ENCODE data around the gene ACHE.

Gene ACHE

DNA sequence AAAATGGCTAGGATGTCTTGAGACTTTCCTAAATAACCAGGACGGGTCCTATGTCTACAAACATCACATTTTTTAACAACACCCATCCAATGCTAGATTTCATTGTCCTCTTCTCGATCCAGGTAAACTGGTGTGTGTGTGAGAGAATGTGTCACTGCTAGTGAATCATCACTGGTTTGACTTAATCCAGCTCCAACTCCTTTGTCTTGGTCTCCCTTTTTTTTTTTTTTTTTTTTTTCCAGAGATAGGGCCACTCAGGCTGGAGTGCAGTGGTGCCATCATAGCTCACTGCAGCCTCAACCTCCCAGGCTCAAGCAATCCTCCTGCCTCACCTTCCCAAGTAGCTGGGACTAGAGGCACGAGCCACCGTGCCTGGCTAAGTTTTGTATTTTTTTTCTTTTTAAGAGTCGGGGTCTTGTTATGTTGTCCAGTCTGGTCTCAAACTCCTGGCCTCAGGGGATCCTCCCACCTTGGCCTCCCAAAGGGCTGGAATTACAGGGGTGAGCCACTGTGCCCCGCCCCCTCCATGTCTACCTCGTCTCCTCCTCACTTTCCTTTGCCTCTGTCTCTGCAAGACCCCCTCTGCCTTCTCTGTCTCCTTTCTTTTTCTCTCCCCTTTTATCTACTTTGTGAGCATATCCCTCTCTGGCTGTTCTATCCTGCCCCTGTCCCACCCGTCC lies 4.0 kb downstream of the ACHE start:
- no peak overlapping the region for H2AK5ac ChIP-seq (ENCODE audit: low read length)
- H4K5ac ChIP-seq (ENCODE audit: low read length), result no peak overlapping the region
- no peak overlapping the region for H3K4ac ChIP-seq (ENCODE audit: low read depth, low read length)
- H3K4me2 ChIP-seq (ENCODE audit: low read length), result peak overlapping the region; percentile 90
- no peak overlapping the region for H3K4me3 ChIP-seq (ENCODE audit: low read length)
- H3K27me3 ChIP-seq (ENCODE audit: insufficient read depth, low read length, poor library complexity), result no peaks in the 10 kb centered on the region
- no peak overlapping the region for H2BK15ac ChIP-seq (replicated peaks; ENCODE audit: low read depth)
- H3K79me2 ChIP-seq (ENCODE audit: control insufficient read depth, insufficient read depth, low read length), result peaks cover 15% of the 10 kb centered on the region
- peak overlapping the region; percentile 100 for H3K56ac ChIP-seq (ENCODE audit: low read length)
- H4K8ac ChIP-seq (ENCODE audit: low read depth, low read length), result no peak overlapping the region
- peaks cover 3% of the 10 kb centered on the region for H3K36me3 ChIP-seq (ENCODE audit: control insufficient read depth, insufficient read depth, low read length)
- no peak overlapping the region for H2BK120ac ChIP-seq (ENCODE audit: low read depth, low read length)
- H3K18ac ChIP-seq (ENCODE audit: low read length), result peak overlapping the region; percentile 29
- DNase-seq, result peak; percentile 71
- H3K23ac ChIP-seq (ENCODE audit: low read length), result no peak overlapping the region
- peak overlapping the region; percentile 97 for H3K9ac ChIP-seq (ENCODE audit: low read length)
- peak overlapping the region; percentile 95 for H3K27ac ChIP-seq (ENCODE audit: low read depth, low read length)
- WGBS (ENCODE audit: extremely low coverage, insufficient coverage, low lambda C conversion rate), result no CpG with 5 or more reads among the region's 8 CpGs
- no peak overlapping the region for H2BK5ac ChIP-seq (ENCODE audit: low read length)
- H3K79me1 ChIP-seq (ENCODE audit: low read length), result no peaks in the 10 kb centered on the region
- H3K4me1 ChIP-seq (ENCODE audit: control insufficient read depth, low read depth, low read length), result peaks cover 2% of the 10 kb centered on the region

DNA sequence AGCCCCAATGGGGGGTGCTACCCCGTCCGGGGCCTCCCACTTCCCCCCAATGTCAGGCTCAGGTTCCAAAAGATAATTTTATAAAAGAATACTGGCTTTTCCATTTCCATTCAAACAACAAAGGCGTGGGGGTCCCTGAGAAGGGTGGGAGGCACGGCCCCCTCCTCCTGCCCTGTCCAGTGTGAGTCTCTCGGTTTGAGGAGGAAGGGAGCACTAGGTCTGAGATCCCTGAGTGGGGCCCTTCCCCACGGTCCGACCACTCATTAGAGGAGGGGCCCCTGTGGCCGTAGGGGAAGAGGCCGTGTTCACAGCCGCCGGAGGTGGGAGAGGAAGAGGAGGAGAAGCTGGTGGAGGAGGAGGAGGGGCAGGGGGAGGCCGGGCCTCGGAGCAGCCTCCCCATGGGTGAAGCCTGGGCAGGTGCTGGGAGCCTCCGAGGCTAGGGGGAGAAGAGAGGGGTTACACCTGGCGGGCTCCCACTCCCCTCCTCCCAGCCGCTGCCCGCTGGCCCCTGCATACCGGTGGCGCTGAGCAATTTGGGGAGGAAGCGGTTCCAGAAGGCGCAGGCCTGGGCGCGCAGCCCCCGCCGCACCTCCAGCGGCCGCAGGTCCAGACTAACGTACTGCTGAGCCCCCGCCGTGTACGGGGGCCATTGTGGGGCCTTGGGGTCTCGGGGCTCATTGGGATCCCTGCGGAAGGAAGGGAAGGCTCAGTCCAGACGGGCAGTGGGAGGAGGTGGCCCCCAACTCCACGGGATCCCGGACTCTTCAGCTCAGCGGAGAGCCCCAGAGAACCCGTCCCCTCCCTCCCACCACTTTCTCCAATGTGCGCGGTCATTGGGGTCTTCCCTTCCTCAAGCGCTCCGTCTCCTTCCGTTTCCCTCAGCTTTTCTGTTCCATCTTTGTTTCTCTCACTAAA lies 4.8 kb downstream of the ACHE start:
- peak overlapping the region; percentile 97 for H3K9ac ChIP-seq (ENCODE audit: low read length)
- peak overlapping the region; percentile 49 for H3K4ac ChIP-seq (ENCODE audit: low read depth, low read length)
- H2AK5ac ChIP-seq (ENCODE audit: low read length), result no peak overlapping the region
- H4K5ac ChIP-seq (ENCODE audit: low read length), result peak overlapping the region; percentile 73
- peak overlapping the region; percentile 27 for H3K4me3 ChIP-seq (ENCODE audit: low read length)
- WGBS (ENCODE audit: extremely low coverage, insufficient coverage, low lambda C conversion rate), result no CpG with 5 or more reads among the region's 43 CpGs
- peak overlapping the region; percentile 95 for H3K27ac ChIP-seq (ENCODE audit: low read depth, low read length)
- H3K4me1 ChIP-seq (ENCODE audit: control insufficient read depth, low read depth, low read length), result peaks cover 2% of the 10 kb centered on the region
- H2BK5ac ChIP-seq (ENCODE audit: low read length), result peak overlapping the region; percentile 95
- H3K36me3 ChIP-seq (ENCODE audit: control insufficient read depth, insufficient read depth, low read length), result peaks cover 7% of the 10 kb centered on the region
- H3K79me2 ChIP-seq (ENCODE audit: control insufficient read depth, insufficient read depth, low read length), result peaks cover 15% of the 10 kb centered on the region
- no peak overlapping the region for H2BK15ac ChIP-seq (replicated peaks; ENCODE audit: low read depth)
- no peaks in the 10 kb centered on the region for H3K27me3 ChIP-seq (ENCODE audit: insufficient read depth, low read length, poor library complexity)
- H3K4me2 ChIP-seq (ENCODE audit: low read length), result peak overlapping the region; percentile 90
- H4K8ac ChIP-seq (ENCODE audit: low read depth, low read length), result no peak overlapping the region
- H3K23ac ChIP-seq (ENCODE audit: low read length), result no peak overlapping the region
- peak overlapping the region; percentile 1 for H2BK120ac ChIP-seq (ENCODE audit: low read depth, low read length)
- no peak for DNase-seq
- H3K18ac ChIP-seq (ENCODE audit: low read length), result peak overlapping the region; percentile 29
- H3K79me1 ChIP-seq (ENCODE audit: low read length), result no peaks in the 10 kb centered on the region
- peak overlapping the region; percentile 100 for H3K56ac ChIP-seq (ENCODE audit: low read length)

GRCh38 chr7:100888988-100889750 lies 6.5 kb downstream of the ACHE start, which contains the start of gene UFSP1:
UFSP1 (minus strand) TSS chr7:100889715; CDS start chr7:100889271, 444 bp downstream.
- peak within 1 kb of the TSS; percentile 95 for H3K27ac ChIP-seq (ENCODE audit: low read depth, low read length)
- no peak within 1 kb of the TSS for H2BK15ac ChIP-seq (replicated peaks; ENCODE audit: low read depth)
- peak within 1 kb of the TSS; percentile 90 for H3K4me2 ChIP-seq (ENCODE audit: low read length)
- no peak within 1 kb of the TSS for H4K5ac ChIP-seq (ENCODE audit: low read length)
- peak within 1 kb of the TSS; percentile 82 for H3K18ac ChIP-seq (ENCODE audit: low read length)
- peak within 1 kb of the TSS; percentile 17 for H2BK120ac ChIP-seq (ENCODE audit: low read depth, low read length)
- no peaks in the 10 kb centered on the region for H3K27me3 ChIP-seq (ENCODE audit: insufficient read depth, low read length, poor library complexity)
- peak within 1 kb of the TSS; percentile 96 for H2BK5ac ChIP-seq (ENCODE audit: low read length)
- peak within 1 kb of the TSS; percentile 29 for H3K23ac ChIP-seq (ENCODE audit: low read length)
- H3K56ac ChIP-seq (ENCODE audit: low read length), result peak within 1 kb of the TSS; percentile 100
- H3K9ac ChIP-seq (ENCODE audit: low read length), result peak within 1 kb of the TSS; percentile 97
- peaks cover 1% of the 10 kb centered on the region for H3K79me1 ChIP-seq (ENCODE audit: low read length)
- peak within 1 kb of the TSS; percentile 50 for H2AK5ac ChIP-seq (ENCODE audit: low read length)
- DNase-seq, result no peak
- peaks cover 15% of the 10 kb centered on the region for H3K79me2 ChIP-seq (ENCODE audit: control insufficient read depth, insufficient read depth, low read length)
- H3K4me3 ChIP-seq (ENCODE audit: low read length), result peak within 1 kb of the TSS; percentile 71
- H4K8ac ChIP-seq (ENCODE audit: low read depth, low read length), result peak within 1 kb of the TSS; percentile 17
- WGBS (ENCODE audit: extremely low coverage, insufficient coverage, low lambda C conversion rate), result no CpG with 5 or more reads among the region's 73 CpGs
- peaks cover 19% of the 10 kb centered on the region for H3K36me3 ChIP-seq (ENCODE audit: control insufficient read depth, insufficient read depth, low read length)
- peak within 1 kb of the TSS; percentile 84 for H3K4ac ChIP-seq (ENCODE audit: low read depth, low read length)
- H3K4me1 ChIP-seq (ENCODE audit: control insufficient read depth, low read depth, low read length), result peaks cover 2% of the 10 kb centered on the region

DNA sequence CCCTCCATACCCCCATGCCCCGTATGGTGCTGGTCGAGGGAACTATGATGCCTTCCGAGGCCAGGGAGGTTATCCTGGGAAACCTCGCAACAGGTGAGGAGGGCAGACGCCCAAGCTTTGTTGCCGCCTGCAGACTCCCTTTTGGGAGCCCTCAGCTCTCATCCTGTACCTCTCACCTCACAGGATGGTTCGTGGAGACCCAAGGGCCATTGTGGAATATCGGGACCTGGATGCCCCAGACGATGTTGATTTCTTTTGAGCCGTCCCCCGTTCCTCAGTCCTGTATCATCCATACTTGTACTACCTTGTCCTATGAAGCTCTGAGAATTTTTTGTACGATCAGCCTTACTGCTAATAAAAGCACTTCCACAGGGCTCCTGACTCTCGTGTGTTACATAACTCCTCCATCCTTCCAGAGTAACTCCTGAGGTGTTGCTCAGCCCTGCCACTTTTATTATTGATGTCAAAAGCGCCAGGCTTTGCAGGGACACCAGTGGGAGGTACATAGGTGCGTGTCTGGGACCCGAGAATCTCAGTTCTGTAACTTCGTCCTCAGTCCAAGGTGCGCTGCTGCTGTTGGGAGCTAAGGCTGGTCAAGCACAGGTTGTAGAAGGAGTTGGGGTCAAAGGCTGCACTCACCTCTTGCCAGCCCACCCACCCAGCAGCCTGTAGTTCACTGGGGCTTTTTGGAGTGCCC lies 7.2 kb downstream of the ACHE start:
- H4K8ac ChIP-seq (ENCODE audit: low read depth, low read length), result no peak overlapping the region
- peaks cover 1% of the 10 kb centered on the region for H3K79me1 ChIP-seq (ENCODE audit: low read length)
- no peak overlapping the region for H2BK120ac ChIP-seq (ENCODE audit: low read depth, low read length)
- H3K27ac ChIP-seq (ENCODE audit: low read depth, low read length), result peak overlapping the region; percentile 74
- H4K5ac ChIP-seq (ENCODE audit: low read length), result no peak overlapping the region
- no peak overlapping the region for H2BK15ac ChIP-seq (replicated peaks; ENCODE audit: low read depth)
- H3K4me1 ChIP-seq (ENCODE audit: control insufficient read depth, low read depth, low read length), result peaks cover 2% of the 10 kb centered on the region
- H3K4me3 ChIP-seq (ENCODE audit: low read length), result peak overlapping the region; percentile 71
- no peak for DNase-seq
- H3K36me3 ChIP-seq (ENCODE audit: control insufficient read depth, insufficient read depth, low read length), result peaks cover 23% of the 10 kb centered on the region
- no CpG with 5 or more reads among the region's 18 CpGs for WGBS (ENCODE audit: extremely low coverage, insufficient coverage, low lambda C conversion rate)
- peak overlapping the region; percentile 98 for H3K56ac ChIP-seq (ENCODE audit: low read length)
- H3K18ac ChIP-seq (ENCODE audit: low read length), result peak overlapping the region; percentile 70
- peaks cover 15% of the 10 kb centered on the region for H3K79me2 ChIP-seq (ENCODE audit: control insufficient read depth, insufficient read depth, low read length)
- H3K9ac ChIP-seq (ENCODE audit: low read length), result peak overlapping the region; percentile 87
- H3K23ac ChIP-seq (ENCODE audit: low read length), result no peak overlapping the region
- no peak overlapping the region for H2AK5ac ChIP-seq (ENCODE audit: low read length)
- H2BK5ac ChIP-seq (ENCODE audit: low read length), result no peak overlapping the region
- no peak overlapping the region for H3K4ac ChIP-seq (ENCODE audit: low read depth, low read length)
- no peaks in the 10 kb centered on the region for H3K27me3 ChIP-seq (ENCODE audit: insufficient read depth, low read length, poor library complexity)
- H3K4me2 ChIP-seq (ENCODE audit: low read length), result peak overlapping the region; percentile 67

All from mesendoderm (in vitro differentiated cells).